HG03045 (cell line): Measurements from ENCODE around the gene RIN1.
"Not testable (repeated sequence)": the region's sequence is repeated elsewhere in the genome, so short reads cannot be mapped to it uniquely, and the experiment has no call there.

Source experiments
- ATAC-seq: cut with Tn5 transposase; IDR thresholded peaks from one replicate; pipeline ENCODE4 v1.9.1; 2021; ENCODE audit warnings: mild to moderate bottlenecking, moderate library complexity; ENCODE audit not compliant: unreplicated experiment

RIN1 gene

DNA sequence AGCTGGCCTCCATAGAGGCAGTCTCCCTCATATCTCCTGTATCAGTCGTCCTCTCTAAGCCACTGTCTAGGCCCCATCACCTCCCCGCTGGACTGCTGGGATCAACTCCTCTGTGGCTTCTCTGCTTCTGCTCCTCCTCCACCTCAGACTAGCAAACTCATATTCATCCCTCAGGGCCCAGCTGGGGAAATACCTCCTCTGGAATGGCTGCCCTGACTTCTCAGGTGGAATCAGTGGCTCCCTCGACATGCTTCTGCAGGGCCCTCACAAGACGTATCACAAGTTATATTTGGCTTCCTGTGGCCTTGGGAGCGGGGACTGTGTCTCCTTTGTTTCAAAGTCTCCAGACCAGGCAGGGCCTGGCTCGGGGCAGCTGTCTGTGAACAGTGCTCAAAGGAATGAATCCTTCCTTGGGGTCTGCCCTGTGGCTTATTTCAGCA is 25.3 kb upstream of the RIN1 start:
- no peak for ATAC-seq

DNA sequence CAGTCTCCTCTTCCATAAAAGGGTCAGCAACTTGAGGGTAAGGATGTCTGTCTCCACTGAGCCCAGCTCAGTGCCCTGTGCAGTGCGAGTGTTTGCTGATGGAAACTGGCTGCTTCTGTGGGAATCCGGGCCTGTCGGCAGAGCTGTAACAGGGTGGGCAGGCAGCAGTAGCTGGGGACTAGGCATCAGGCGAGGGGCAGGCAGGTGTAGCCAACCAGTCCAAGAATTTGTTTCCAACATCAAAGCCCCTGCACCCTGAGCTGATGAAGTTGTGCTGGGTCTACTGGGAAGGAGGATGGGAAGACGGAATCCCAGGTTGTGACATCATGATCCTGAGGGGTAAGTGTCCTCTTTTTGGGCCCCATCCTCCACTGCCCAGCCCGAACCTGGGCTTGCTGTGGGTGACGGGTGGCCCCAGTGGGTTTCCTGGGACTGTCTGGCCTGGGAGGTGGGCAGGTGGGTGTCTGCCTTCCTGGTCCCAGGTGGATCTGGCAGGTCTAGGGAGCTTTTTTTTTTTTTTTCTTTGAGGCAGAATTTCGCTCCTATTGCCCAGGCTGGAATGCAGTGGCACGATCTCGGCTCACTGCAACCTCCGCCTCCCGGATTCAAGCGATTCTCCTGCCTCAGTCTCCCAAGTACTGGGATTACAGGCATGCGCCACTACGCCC is 24.3 kb upstream of the RIN1 start:
- no peak for ATAC-seq

DNA sequence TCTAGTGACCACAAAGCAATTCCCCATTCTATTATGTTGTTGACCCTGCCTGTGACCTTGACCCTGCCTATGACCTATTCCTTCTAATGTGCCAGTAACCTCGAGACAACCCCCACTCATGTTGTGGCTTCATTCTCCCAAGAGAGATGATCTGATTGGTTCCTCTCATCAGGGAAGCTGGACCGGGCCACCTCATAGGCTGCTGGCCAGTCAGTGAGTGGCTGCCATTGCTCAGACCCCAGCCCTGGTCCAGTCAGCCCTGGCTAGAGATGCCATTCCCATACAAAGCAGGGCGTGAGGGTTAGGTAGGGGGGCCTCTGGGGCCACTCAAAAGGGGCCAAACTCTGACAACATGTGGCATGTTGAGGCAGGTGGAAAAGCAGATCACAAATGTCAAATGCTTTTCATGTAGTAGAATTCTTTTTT is 23.4 kb upstream of the RIN1 start:
- ATAC-seq: no peak

DNA sequence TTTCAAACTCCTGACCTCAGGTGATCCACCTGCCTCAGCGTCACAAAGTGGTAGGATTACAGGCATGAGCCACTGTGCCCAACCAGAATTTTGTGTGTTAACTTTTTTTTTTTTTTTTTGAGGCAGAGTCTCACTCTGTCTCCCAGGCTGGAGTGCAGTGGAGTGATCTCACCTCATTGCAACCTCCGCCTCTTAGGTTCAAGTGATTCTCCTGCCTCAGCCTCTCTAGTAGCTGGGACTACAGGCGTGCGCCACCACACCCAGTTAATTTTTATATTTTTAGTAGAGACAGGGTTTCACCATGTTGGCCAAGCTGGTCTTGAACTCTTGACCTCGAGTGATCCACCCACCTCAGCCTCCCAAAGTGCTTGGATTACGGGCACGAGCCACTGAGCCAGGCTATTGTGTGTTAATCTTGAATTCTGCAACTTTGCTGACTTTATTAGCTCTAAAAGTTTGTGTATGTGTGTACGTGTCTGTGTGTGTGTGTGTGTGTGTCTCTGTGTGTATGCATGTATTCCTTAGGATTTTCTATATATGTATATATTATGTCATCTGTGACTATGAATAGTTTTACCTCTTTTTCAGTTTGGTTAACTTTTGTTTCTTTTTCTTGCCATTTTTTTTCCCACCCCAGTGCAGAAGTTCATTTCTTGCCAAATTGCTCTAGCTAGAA is 14.5 kb upstream of the RIN1 start:
- not testable (repeated sequence) for ATAC-seq

DNA sequence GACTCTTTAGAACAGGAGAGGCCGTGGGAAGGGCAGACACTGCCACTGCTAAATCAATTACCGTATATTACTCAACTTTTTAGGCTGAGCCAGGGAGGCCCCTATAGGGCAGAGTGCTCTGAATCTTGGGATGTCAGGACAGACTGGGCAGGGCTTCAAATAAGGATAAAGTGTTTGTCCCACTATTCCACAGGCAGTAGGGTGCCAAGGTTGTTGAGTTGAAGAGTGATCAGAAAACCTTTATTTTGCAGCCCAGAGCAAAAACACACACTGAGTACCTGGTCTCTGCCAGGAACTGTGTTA is 12.8 kb upstream of the RIN1 start:
- ATAC-seq: no peak

DNA sequence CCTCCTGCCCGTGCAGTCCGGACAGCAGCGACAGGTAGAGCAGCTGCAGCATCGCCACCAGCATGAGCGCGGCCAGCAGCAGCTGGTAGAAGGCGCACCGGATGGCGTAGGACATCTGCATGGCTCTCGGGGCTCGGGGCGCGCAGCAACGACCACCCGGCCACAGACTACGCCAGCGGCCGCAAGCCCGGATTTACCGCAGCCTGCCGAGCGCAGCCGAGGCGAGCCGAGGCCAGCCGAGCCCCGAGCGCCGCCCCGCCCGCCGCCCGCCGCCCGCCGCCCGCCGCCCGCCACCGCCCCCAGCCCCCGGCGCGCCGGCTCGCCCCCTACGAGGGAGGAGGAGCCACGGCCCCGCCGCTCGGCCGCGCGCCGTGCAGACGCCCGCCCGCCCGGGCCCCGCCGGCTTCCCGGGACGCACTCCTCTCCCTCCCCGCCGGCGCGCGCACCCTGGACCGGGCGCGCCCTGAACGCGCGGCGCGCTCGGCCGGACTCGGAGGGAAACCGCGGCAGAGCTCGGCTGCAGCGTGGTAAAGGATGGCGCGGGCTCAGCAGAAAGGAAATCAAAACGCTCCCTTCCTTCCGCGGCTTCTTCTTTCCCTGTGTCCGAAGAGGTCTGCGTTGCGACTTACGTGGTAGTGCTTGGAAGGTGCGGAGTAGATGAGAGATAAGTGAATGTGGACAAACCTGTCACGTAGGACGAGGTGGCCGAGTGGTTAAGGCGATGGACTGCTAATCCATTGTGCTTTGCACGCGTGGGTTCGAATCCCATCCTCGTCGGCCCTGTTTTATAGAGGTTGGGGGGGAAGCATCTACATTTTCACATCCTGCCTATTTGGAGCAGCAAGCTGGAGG is 11.4 kb upstream of the RIN1 start, which contains the start of gene B4GAT1:
Gene B4GAT1 (minus strand): TSS at position 205 of the 852 bp plus-strand sequence. CDS start 84 bp downstream, at position 121.
- peak; percentile 39 for ATAC-seq

DNA sequence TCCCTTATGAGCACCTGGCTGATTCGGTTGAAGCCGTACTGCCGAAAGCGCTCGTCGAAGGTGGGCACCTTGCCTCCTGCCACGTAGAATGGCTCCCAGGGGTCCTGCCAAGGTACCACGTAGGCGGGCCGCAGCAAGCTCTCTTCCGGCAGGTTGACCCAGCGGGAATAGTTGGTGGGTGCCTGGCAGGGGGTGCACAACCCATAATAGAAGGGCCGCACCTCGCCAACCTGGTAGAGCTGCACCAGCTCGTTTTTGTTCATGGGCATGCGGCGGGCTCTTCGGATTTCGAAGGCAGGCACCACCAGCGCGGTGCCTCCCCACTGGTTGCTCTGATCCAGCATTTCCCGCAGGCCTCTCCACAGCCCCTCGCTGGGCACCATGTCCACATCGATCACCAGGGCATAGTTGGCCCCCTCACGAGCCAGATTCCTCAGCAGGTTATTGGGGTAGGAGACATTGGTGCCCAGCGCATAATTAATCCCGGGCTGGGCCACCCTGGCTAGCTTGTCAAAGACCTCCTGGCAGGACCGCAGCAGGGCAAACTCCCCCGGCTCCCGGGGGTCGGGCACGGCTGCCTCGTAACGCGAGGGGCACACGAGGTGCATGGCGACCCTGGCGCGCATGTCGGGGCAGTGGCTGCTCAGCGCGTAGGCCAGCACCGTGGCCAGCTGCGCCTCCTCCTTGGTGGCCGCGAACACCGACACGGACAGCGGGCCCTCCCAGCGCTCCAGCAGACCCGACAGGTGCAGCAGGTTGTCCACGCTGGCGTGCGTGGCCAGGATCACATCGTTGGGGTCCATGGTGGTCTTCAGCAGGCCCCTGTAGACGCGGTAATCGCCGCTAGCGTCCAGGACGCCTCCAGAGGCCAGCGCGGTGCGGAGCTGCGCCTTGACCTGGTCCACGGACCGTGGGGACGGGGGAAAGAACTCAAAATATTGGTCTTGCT is 10.5 kb upstream of the RIN1 start:
- no peak for ATAC-seq

DNA sequence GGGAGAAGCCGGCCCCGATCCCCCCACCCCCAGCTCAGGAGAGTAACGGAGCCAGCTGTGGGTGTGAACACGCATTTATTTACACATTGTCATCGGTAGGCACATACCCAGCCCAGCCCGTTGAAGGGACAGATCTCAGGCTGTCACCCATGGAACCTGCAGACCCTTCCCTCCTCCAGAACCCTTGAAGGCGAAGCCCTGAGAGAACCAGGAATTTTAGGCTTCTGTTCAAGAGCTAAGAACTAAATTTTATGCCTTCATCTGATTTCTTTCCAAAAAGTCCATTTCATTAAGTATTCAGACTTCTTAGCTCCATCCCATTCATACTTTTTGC is 9.0 kb upstream of the RIN1 start:
- ATAC-seq: peak; percentile 11

DNA sequence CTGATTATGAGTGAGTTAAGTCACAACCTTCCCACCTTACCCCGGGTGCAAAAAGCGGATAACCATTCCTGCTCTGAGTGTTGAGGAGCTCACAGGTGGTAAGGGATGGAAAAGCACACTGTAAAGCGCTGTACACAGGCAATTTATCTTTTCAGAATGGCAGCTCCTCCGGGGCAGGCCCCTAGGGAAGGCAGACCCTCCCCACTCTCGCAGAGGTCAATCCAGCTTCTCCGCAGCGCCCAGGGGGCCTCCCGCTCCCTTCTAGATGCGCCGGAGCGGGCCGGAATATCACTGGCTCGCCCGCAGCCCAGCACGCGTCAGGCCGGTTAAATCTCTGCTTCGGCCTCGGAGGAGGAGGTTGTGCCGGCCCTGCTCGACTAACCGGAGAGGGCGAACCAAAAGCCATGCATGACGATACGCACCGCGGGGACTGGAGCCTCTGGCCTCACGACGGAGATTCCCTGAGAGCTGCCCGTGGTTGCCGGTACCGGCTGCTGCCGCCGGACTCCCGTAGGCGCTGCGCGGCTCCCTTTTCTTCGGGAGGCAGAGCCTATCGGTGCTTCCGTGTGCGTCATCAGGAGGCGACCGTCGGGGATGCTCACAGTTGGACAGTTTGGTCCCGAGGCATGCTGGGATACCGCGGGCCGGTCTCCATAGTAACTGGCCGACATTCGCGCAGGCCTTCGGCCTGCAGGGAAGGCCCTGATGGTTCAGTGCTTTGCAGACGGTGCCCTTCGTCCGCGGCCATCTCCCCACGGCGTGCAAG is 8.5 kb upstream of the RIN1 start, which contains the start of gene BRMS1:
Gene BRMS1 (minus strand): TSS at position 555 of the 766 bp plus-strand sequence. CDS start 2,870 bp downstream, outside the sequence.
- peak; percentile 72 for ATAC-seq

DNA sequence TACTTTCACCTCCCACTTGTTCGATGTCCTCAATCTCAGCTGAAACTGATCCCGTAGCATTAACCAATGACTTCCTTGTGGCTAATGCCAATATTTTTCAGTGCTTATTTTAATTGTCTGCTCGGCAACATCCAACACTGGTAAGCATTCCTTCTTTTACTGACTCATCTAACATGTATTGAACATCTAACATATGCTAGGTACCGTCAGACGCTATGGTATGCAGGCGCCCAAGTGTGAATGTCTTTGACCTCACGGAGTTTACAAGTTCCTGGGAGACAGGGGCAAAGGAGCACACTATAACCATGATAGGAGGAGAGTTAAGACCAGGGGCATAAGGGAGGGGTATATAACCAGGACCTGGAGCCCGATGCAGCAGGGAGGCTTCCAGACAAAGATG is 6.9 kb upstream of the RIN1 start:
- ATAC-seq: no peak

DNA sequence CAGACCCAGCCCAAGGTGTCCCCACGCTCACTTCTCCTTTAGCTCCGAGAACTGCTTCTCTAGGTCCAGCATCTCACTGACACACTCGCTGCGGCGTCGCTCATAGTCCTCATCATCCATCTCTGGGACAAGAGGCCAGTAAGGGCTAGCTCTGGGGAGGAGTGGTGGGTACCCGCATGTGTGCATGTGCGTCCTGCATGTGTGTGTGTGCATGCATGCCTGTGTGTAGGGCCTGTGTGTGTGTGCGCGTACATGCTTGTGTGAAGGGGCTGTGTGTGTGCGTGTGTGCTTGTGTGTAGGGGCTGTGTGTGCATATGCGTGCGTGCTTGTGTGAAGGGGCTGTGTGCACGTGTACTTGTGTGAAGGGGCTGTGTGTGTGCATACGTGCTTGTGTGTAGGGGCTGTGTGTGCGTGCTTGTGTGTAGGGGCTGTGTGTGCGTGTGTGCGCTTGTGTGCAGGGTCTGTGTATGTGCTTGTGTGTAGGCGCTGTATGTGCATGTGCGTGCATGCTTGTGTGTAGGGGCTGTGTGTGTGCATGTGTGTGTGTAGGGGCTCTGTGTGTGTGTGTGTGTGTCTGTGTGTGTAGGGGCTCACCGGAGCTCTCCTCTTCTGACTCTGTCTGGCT is 5.4 kb upstream of the RIN1 start:
- no peak for ATAC-seq

DNA sequence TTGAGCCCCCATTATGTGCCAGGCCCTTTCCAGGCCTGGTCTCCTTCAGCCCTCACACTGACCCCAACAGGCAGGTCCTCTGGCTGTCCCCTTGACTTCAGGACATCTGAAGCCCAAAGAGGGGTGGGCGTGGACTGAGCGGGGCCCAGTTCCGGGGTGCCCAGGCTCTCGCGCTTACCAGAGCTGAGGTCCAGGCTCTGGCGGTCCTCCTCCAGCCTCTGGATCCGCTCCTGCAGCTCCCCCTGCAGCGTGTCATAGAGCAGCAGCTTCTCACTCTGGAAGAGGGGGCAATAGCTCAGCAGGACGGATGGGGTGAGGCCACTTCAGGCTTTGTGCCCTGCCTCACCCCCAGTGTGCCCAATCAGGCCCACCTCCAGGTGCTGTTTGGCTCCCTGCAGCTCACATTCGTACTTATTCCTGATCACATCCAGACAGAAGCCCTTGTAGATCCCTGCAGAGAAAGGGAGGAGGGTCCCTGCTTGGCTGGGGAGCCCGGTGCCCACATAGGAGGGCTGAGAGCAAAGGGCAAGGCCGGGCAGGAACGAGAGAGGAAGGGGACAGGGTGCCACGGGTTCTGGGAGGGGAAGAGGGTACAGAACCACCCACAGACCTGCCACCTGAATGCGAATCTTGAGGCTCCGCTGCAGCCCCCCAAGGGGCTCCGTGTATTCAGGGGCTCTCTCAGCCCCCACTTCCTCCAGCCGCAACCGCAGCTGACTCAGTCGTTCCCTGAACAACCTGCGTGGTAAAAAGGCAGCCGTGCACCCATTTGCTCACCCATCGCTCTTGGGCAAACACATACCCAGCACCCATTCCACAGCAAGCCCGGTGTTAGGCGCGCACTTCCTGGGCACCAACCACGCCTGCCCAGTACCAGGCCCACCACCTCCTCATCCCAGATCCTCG is 4.6 kb upstream of the RIN1 start:
- ATAC-seq: no peak

DNA sequence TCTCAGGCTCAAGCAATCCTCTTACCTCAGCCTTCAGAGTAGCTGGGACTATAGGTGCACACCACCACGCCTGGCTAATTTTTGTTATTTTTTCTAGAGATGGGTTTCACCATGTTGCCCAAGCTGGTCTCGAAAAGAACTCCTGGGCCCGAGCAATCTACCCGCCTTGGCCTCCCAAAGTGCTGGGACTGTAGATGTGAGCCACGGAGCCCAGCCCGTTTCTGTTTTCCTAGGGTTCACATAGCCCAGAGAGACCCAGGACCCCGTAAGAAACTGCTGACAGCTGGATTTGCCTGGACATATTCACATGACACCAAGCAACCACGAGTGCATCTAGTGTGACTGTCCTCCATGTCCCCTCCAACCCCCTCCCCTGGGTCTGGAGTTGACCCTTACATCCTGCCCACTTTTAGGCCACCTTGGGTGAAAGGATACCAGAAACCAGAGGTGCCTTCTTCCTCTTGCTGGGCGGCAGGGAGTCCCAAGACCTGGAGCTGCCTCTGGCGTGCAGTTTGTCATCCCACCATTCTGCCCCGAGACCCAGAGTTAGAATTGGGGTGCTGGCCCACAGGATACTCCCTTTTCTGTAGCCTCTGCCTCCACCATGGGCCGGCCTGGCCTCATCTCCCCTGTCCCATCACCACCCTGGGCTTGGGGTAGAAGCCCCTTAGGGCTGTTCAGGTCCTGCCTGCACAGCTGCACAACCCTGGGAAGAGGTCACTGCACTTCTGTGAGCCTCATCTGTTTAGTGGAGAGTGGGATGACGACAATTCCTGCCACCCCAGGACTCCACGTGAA is 3.7 kb upstream of the RIN1 start:
- ATAC-seq: no peak

DNA sequence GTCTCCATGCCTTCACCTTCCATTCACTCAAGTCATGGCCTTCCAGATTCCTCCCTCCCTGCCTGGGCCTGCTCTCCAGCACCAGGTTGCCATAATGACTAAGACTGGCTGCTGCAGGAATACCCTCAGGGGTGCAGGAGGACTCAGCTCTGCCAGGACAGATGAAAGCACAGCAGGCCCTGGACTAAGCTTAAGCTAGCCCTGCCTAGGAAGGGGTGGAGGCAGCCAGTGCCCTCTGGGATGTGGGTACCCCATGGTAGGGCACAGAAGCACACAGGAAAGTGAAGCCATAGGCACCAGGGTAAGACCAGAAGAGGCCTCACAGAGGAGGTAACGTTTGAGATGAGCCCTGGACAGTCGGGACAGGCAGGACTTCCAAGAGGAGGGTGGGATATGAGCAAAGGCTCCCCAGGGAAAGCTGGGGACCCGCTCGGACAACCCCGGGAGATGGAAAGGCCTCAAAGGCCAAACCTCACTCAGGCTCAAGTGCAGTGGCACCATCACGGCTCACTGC is 3.0 kb upstream of the RIN1 start:
- no peak for ATAC-seq

DNA sequence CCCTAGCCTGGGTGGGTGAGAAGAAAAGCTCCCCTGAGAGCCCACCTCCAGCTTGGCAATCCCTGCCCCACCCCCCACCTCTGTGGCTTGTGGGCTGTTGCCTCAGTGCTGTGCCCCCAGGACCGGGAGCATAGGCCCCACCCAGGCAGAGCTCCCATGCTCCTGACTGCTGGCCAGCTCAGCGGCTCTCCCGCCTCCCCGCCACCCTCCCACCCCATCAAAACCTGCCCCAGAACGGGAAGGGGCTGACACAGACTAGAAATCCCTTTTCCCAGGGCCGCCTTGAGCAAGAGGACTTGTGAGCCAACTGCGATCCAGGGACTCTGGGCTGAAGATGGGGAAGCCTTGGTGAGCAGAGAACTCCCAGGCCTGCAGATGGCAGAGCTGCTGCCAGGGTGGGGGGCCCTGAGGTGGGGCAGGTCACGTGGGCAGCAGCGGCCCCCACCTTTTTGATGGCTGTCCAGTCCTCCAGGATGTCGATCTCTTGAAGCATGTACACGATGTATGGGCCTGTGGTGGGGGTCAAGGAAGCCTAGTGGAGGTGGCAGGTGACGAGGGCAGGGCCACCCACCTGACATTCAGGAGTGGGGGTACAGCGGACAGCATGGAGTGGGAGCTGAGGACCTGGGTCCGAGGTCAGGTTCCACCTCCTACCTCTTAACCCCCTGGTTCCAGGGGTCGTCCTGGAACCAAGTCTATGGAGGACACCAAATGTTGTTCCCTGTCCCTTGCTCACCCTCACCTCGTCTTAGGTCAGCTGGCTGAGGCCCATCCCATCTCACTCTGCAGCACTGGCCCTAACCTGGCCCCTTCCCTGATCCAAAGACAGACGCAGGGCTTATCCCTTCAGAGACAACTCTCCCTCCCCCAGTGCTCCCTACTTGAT is 2.3 kb upstream of the RIN1 start:
- no peak for ATAC-seq

DNA sequence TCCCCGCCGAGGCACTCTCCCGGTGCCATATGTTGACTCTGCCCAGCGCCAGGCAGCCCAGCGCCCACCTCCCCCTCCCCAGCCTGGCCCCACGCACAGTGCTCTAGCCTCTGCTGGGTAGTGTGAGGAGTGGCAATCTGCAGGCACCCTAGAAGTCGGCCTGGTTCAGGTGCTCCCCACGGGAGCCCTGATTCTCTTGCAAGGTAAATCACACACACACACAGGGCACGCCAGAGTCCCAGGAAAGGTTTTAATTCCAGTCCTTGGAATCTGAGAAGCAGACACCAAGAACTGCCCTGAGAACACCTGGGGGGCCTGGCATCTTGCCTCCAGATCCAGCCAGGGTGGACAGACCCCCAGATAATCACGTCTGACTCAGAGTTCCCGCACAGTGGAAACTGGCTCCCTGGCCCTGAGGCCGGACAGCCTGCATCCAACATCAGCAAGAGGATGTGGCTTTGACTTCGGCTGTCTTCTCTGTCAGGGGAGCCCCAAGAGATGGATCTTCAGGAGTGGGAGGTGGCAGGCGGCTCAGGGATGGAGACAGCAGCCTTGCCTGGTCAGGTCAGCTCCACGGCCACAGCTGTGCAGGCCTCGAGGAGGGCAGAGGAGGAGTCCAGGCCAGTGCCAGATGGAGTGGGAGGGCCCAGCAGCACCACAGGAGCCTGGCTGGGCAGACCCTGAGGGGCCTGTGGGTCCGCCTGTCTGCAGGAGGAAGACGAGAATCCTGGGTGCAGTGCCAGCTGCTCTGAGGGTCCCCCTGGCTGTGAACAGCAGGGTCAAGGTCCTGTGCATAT is 1.1 kb upstream of the RIN1 start:
- ATAC-seq: no peak
